HG03064 (cell line): ENCODE data around the gene SURF2.
A peak's percentile ranks its signal among the peaks of the same experiment; 100 is the strongest.

Source experiments
- ATAC-seq: cut with Tn5 transposase; IDR thresholded peaks from one replicate; pipeline ENCODE4 v1.9.1; 2021; ENCODE audit warnings: low read depth; ENCODE audit not compliant: unreplicated experiment

SURF2 gene

GRCh38 chr9:133335924-133336811 lies 20.2 kb upstream of the SURF2 start, which contains the start of gene SURF6:
SURF6 (minus strand) TSS chr9:133336188; CDS start chr9:133336132, 56 bp downstream.
- ATAC-seq = peak; percentile 75

GRCh38 chr9:133339641-133340040 lies 16.7 kb upstream of the SURF2 start:
- no peak for ATAC-seq

GRCh38 chr9:133340256-133340655 lies 16.1 kb upstream of the SURF2 start:
- ATAC-seq = no peak

- ATAC-seq = no peak
These were observed 15.4 kb upstream of the SURF2 start for GRCh38 chr9:133340916-133341315.

- ATAC-seq = no peak
These were observed 14.8 kb upstream of the SURF2 start for GRCh38 chr9:133341369-133342068.

DNA sequence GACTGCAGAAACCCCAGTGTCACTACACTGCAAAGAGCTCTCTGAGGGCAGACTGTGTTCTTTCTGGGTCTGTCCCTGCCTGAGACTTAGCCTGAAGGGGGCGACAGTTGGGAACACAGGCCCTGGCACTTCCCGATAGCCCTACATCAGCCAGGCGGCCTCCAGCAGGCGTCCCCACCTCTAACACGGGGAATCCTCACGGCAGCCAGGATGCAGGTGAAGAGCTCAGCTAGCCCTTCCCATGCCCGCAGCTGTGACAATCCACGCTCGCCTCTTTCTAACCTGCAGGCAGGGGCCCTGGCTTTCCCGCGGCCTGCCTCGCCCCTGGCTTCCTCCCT lies 14.3 kb upstream of the SURF2 start:
- ATAC-seq = no peak

DNA sequence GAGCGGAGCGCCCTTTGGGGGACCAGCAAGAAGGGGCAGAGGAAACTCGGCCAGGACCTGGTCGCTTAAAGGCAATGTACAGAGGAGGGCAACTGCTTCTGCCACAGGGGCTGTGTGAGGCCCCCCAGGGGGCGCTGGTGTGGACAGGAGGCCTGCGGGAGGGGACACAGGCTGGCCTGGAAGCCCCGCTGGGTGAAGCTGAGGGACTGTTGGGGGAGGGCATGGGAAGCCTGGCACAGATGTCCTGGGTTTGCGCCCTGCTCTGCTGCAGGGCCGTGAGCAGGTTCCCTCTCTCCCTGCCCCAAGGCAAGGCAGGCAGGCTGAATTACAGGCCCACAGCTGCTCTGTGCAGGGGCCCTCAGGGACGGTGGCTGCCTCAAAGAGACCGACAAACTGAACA lies 13.8 kb upstream of the SURF2 start:
- no peak for ATAC-seq

DNA sequence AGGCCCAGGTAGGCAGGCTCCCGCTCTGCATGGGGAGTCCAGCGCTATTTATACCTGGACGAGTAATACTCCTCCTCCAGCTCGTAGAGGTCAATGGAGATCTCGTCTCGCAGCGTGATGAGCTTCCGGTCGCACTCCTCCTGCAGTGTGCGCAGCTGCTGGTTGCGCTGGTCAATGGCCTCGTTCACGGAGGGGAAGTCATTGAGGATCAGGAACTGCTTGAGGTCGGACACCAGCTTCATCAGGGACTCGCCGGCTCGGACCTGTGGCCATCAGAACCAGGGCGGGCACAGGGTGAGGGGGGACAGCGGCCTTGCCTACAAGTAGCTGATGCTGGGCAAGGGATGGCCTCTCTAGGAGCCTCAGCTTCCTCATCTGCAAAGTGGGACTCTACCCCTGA lies 12.3 kb upstream of the SURF2 start:
- ATAC-seq = no peak

DNA sequence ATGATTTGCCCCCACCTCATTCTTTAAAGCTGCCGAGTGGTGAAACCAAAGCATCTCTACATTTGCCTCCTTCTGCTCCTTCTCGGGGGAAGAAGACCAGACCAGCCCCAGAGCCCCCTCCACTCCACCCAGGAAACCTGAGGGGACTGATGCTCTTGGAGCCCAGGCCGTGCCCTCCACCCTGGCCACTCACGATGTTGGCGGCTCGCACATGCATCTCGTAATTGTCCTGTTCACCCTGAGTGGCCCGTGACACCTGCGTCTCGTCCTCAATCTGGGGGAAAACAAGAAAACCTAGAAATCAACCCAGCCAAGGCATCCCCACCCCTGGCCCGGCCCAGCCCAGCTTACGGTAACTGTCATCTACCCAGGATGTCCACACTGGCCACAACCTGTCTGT lies 11.4 kb upstream of the SURF2 start:
- no peak for ATAC-seq

- no peak for ATAC-seq
These were observed 10.8 kb upstream of the SURF2 start for GRCh38 chr9:133345596-133345995.

- ATAC-seq = no peak
These were observed 10.1 kb upstream of the SURF2 start for GRCh38 chr9:133346021-133346785.

DNA sequence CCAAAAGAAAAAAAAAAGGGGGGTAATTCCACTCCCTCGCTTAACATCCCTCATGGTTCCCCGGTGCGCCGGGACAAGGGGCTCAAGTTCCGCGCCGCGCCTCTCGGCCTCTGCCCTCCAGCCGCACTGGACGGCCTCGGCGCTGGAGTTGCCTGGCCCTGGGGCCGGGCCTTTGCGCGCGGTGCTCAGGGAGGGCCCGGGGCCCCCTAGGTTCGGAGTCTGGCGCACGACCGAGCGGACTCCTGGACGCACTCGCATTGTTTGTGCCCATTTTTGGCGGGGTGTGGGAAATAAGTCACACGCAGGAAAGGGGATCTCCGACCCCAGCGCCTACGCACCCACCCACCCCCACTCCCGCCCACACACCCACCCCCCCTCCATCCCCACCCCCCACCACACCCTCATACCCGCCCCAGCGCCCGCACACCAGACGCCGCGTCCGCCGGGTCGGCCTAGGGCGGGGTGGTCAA lies 8.8 kb upstream of the SURF2 start:
- peak; percentile 16 for ATAC-seq

DNA sequence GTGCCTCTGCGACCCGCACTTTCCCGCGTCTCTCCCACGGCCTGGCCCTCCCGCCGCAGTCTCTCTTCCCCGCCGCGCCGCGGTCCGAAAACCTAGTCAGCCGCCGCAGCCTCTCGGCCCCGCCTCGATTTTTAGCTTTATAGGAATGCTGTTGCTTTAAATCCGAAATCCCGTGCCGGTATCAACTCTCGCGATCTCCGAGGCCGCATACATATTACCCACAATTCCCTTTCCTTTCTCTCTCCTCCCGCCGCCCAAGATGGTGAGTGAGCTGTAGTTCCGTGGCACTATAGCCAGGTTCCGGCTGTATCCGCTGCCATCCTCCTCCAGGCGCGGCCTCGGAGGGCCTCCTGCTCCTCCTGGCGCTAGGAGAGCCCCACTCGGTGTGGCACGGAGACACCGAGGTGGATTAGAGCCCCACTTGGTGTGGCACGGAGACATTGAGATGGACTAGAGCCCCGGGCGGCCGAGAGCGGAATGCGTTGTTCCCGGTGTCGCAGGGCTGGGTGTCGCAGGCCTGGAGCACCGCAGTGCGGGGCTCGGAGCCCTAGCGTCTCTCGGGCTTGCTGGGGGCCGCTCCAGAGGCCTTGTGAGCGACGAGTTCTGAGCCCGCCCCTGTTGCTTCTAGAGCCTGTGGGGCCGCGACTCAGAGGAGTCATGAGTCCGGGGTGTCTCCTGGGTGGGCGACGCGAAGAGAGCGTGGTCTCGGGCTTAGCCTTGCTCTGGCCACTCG lies 8.2 kb upstream of the SURF2 start, which contains the start of the genes MED22 and RPL7A:
TSS of gene MED22 (minus strand) at position 147 of the 733 bp plus-strand sequence. CDS start 1,469 bp downstream, outside the sequence.
TSS of gene RPL7A (plus strand) at position 234 of the 733 bp plus-strand sequence. CDS start at position 260, 26 bp downstream.
- ATAC-seq = peak; percentile 58

- ATAC-seq = peak; percentile 2
These were observed 7.4 kb upstream of the SURF2 start for GRCh38 chr9:133348718-133349573.

DNA sequence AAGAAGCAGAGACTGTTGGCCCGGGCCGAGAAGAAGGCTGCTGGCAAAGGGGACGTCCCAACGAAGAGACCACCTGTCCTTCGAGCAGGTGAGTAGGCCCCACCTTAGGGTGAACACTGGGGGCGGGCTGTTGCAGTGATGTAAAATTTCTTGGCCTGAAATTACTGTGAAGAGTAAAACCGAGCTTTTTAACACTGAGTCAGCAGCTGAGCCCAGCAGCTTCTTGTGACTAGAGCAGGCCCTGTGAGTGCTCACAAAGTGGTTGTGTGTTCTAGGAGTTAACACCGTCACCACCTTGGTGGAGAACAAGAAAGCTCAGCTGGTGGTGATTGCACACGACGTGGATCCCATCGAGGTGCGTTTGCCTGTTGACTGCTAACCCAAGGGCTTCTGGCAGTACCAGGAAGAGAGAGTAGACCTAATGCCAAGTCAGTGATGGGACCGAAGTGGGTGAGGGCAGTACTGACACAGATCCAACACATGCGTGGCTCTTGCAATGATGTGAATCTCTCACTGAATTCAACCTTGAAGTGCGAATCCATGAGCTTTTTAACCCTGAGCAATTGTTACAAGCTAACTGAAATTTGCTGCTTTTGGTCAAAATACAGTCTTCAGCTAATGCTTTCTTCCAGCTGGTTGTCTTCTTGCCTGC lies 6.3 kb upstream of the SURF2 start:
- no peak for ATAC-seq

- no peak for ATAC-seq
These were observed 4.8 kb upstream of the SURF2 start for GRCh38 chr9:133351526-133351907.

- no peak for ATAC-seq
These were observed 4.3 kb upstream of the SURF2 start for GRCh38 chr9:133351908-133352634.
